HCT116 (cell line): ENCODE results near the gene KRT73. TPM values are rescaled to one million over a fixed set of nuclear protein-coding genes. Genes with fewer than 3 reads are reported as not detected.
A peak's percentile ranks its signal among the peaks of the same experiment; 100 is the strongest.

Experiments
- ATAC-seq: fragments of 200-7000 bp; cut with Tn5 transposase; 2 replicates; pipeline ENCODE4 v1.9.1; 2020; ENCODE audit warnings: mild to moderate bottlenecking, moderate library complexity
- BruUV-seq: library from RNA; stranded (reverse); fragments of 400-500 nt; replicated peaks from 2 replicates; lab custom pipeline; 2021; lab: Mats Ljungman, UMichigan
- CTCF ChIA-PET: fragments of 300-600 bp; sonication (Branson Sonifier 250); formaldehyde crosslinking; loops from one replicate; lab custom pipeline; 2021; ENCODE audit warnings: antibody characterized with exemption; lab: Charles Lee
- POLR2A ChIA-PET: fragments of 300-600, 350-600 bp; sonication (Branson Sonifier 250); formaldehyde crosslinking; loops from one replicate; lab custom pipeline; 2021; ENCODE audit warnings: antibody characterized with exemption; lab: Charles Lee
- RAD21 ChIA-PET, 2 experiments: fragments of 300-600 bp; sonication (Branson Sonifier 250); formaldehyde crosslinking; loops; one replicate each; lab custom pipeline; 2023; ENCODE audit warnings: low total read pairs in 2 of 2; ENCODE audit not compliant: uncharacterized antibody in 2 of 2, unreplicated experiment in 2 of 2, low non-redundant PET in 1 of 2; lab: Charles Lee
- DNase-seq: peaks from one replicate; pipeline ENCODE4 v3.0.0-alpha.2; 2010; ENCODE audit warnings: low read depth, low spot score
- H2AFZ ChIP-seq: fragments of 200-600 bp; shearing (Covaris generic), sonication (generic); 2 replicates; pipeline ENCODE4 v1.6.1; 2017; ENCODE audit warnings: low read depth, mixed run types, mixed read lengths, antibody characterized with exemption, low read length; ENCODE audit not compliant: poor library complexity, severe bottlenecking
- H3K27ac ChIP-seq: 2 replicates; pipeline ENCODE4 v1.5.1; 2012; ENCODE audit warnings: low read depth, low read length
- H3K27me3 ChIP-seq: fragments of 200-600 bp; sonication (generic); 2 replicates; pipeline ENCODE4 v1.6.1; 2016; ENCODE audit warnings: mixed run types, low read length, mixed read lengths; ENCODE audit not compliant: insufficient read depth
- H3K36me3 ChIP-seq, 2 experiments: fragments of 200-500 bp in 1 of 2; fragments of 200-600 bp in 1 of 2; sonication (Bioruptor generic) in 1 of 2; sonication (generic) in 1 of 2; 2 replicates each; pipeline versions ENCODE4 v1.5.1 to v1.6.1; 2014 to 2016; ENCODE audit warnings: low read length in 2 of 2, inconsistent platforms in 1 of 2, mixed read lengths in 1 of 2, mixed run types in 1 of 2; ENCODE audit not compliant: insufficient read depth in 2 of 2, control insufficient read depth in 1 of 2
- H3K4me1 ChIP-seq, 2 experiments: fragments of 200-600 bp in 1 of 2; sonication (generic) in 1 of 2; 2 replicates each; pipeline versions ENCODE4 v1.5.1 to v1.6.1; 2012 to 2017; ENCODE audit warnings: low read length in 2 of 2, inconsistent platforms in 1 of 2, mild to moderate bottlenecking in 1 of 2, mixed read lengths in 1 of 2, mixed run types in 1 of 2, moderate library complexity in 1 of 2; ENCODE audit not compliant: insufficient read depth in 2 of 2, control insufficient read depth in 1 of 2
- H3K4me2 ChIP-seq: fragments of 200-600 bp; sonication (generic); 2 replicates; pipeline ENCODE4 v1.6.1; 2017; ENCODE audit warnings: mixed run types, low read length, mixed read lengths
- H3K4me3 ChIP-seq, 2 experiments: fragments of 200-600 bp in 1 of 2; sonication (generic) in 1 of 2; replicated peaks in 1 of 2; 2 replicates each; pipeline ENCODE4 v1.5.1; 2011 to 2016; ENCODE audit warnings: low read length in 2 of 2, control low read depth in 1 of 2, low read depth in 1 of 2, mild to moderate bottlenecking in 1 of 2, mixed read lengths in 1 of 2, mixed run types in 1 of 2
- H3K79me2 ChIP-seq: fragments of 200-600 bp; sonication (generic); 2 replicates; pipeline ENCODE4 v1.6.1; 2017; ENCODE audit warnings: mild to moderate bottlenecking, mixed run types, low read length, moderate library complexity, mixed read lengths; ENCODE audit not compliant: insufficient read depth
- H3K9ac ChIP-seq: fragments of 200-600 bp; sonication (generic); 2 replicates; pipeline ENCODE4 v1.6.1; 2016; ENCODE audit warnings: low read length, mixed read lengths
- H3K9me2 ChIP-seq: fragments of 200-600 bp; sonication (generic), shearing (Covaris generic); 2 replicates; pipeline ENCODE4 v1.6.1; 2017; ENCODE audit warnings: mixed run types, mild to moderate bottlenecking, moderate library complexity; ENCODE audit not compliant: insufficient read depth
- H3K9me3 ChIP-seq, 2 experiments: fragments of 200-500 bp in 1 of 2; fragments of 200-600 bp in 1 of 2; sonication (Bioruptor generic) in 1 of 2; sonication (generic) in 1 of 2; 2 replicates each; pipeline ENCODE4 v1.6.1; 2014 to 2017; ENCODE audit warnings: low read length in 2 of 2, mixed read lengths in 2 of 2, inconsistent platforms in 1 of 2, low read depth in 1 of 2, mild to moderate bottlenecking in 1 of 2, mixed run types in 1 of 2, moderate library complexity in 1 of 2; ENCODE audit not compliant: control insufficient read depth in 1 of 2, insufficient read depth in 1 of 2
- H4K20me1 ChIP-seq: fragments of 200-600 bp; sonication (generic), shearing (Covaris generic); 2 replicates; pipeline ENCODE4 v1.6.1; 2017; ENCODE audit warnings: mixed run types, mild to moderate bottlenecking, moderate library complexity; ENCODE audit not compliant: insufficient read depth
- RAD21 ChIP-seq: IDR thresholded peaks from 2 replicates; pipeline ENCODE4 v1.6.1; 2012; ENCODE audit warnings: low read depth, mild to moderate bottlenecking
- REST ChIP-seq: IDR thresholded peaks from 2 replicates; pipeline ENCODE4 v1.6.1; 2012; ENCODE audit warnings: low read depth
- TCF7L2 ChIP-seq: IDR thresholded peaks from 2 replicates; pipeline ENCODE4 v1.7.0; 2011; ENCODE audit warnings: borderline replicate concordance, inconsistent platforms; ENCODE audit not compliant: insufficient read depth, insufficient read length; ENCODE audit errors: extremely low read depth
- intact Hi-C: fragments of 100-400 bp; cut with micrococcal nuclease; formaldehyde crosslinking; loops from 2 replicates; pipeline ENCODE4 v1.10.0; 2022
- total RNA-seq: library from RNA; stranded (reverse); gene quantifications from one replicate; pipeline ENCODE4 v1.2.1, GENCODE V29; 2021; ENCODE audit not compliant: unreplicated experiment
- TF ChIP-seq, protein P1 (sequence below), 3 experiments: fragments of 200-600 bp in 1 of 3; sonication (generic) in 1 of 3; IDR thresholded peaks in 2 of 3; conservative IDR thresholded peaks in 1 of 3; 2 replicates each; pipeline ENCODE4 v1.5.1; 2012 to 2017; ENCODE audit warnings: low read depth in 2 of 3, low read length in 2 of 3, antibody characterized with exemption in 1 of 3, borderline replicate concordance in 1 of 3, control low read depth in 1 of 3, mild to moderate bottlenecking in 1 of 3, mixed read lengths in 1 of 3, mixed run types in 1 of 3, moderate library complexity in 1 of 3; ENCODE audit not compliant: insufficient read depth in 1 of 3

The KRT73 gene
- total RNA-seq, 1 experiment from 2014 or later = not detected

GRCh38 chr12:52561880-52562449, 56.4 kb downstream of the KRT73 start:
- Histone ChIP-seq H3K9me2 (no peaks in the 10 kb centered on the region), H3K27ac (no peak overlapping the region), H3K27me3 (no peaks in the 10 kb centered on the region), H2AFZ (no peak overlapping the region), H4K20me1 (no peaks in the 10 kb centered on the region), H3K9me3 (no peaks in the 10 kb centered on the region), H3K4me1 (no peaks in the 10 kb centered on the region), H3K36me3 (no peaks in the 10 kb centered on the region), H3K79me2 (no peaks in the 10 kb centered on the region), H3K4me2 (no peak overlapping the region), H3K9ac (no peak overlapping the region), H3K4me3 (no peak overlapping the region)
- RAD21 ChIA-PET = interaction anchor here (0.7 to 1.0 kb wide), 4 partner anchors 119 to 318 kb away, joined by 3 to 6 read pairs (median 4); no protein-coding TSS in a partner anchor
- DNase-seq (peak; percentile 22), ATAC-seq (peak; percentile 84)
- no TSS peak for BruUV-seq
- TF ChIP-seq REST = no peak
- TF ChIP-seq RAD21 = peak; percentile 54
- TF ChIP-seq, protein P1, sequence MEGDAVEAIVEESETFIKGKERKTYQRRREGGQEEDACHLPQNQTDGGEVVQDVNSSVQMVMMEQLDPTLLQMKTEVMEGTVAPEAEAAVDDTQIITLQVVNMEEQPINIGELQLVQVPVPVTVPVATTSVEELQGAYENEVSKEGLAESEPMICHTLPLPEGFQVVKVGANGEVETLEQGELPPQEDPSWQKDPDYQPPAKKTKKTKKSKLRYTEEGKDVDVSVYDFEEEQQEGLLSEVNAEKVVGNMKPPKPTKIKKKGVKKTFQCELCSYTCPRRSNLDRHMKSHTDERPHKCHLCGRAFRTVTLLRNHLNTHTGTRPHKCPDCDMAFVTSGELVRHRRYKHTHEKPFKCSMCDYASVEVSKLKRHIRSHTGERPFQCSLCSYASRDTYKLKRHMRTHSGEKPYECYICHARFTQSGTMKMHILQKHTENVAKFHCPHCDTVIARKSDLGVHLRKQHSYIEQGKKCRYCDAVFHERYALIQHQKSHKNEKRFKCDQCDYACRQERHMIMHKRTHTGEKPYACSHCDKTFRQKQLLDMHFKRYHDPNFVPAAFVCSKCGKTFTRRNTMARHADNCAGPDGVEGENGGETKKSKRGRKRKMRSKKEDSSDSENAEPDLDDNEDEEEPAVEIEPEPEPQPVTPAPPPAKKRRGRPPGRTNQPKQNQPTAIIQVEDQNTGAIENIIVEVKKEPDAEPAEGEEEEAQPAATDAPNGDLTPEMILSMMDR (IDR thresholded peaks at IDR 0.05 in 2 of 3, conservative IDR thresholded peaks at IDR 0.05 in 1 of 3; ENCODE audit: borderline replicate concordance in 1 of 3, insufficient read depth in 1 of 3, low read depth in 2 of 3, low read length in 2 of 3) = peak; percentile 59 to 66 (median 60); a peak in 5 of 6 replicates
- no peak for TF ChIP-seq TCF7L2
- POLR2A ChIA-PET = interaction anchor here (1.2 kb wide), 1 partner anchor 166 kb away, joined by 3 read pairs; no protein-coding TSS in a partner anchor
- intact Hi-C loops = loop anchor here (5.0 kb wide), 1 partner anchor 165 kb away; no protein-coding TSS in a partner anchor
- CTCF ChIA-PET = interaction anchor here (0.6 to 2.2 kb wide), 12 partner anchors 9 to 418 kb away, joined by 3 to 18 read pairs (median 4); partner anchors contain the start of gene KRT71
